ENCODE results near the gene DPP4. TPM values are rescaled to one million over a fixed set of nuclear protein-coding genes. Genes with fewer than 3 reads are reported as not detected.

The DPP4 gene
- total RNA-seq, 1 experiment from 2014 or later = 23.3 TPM

DNA sequence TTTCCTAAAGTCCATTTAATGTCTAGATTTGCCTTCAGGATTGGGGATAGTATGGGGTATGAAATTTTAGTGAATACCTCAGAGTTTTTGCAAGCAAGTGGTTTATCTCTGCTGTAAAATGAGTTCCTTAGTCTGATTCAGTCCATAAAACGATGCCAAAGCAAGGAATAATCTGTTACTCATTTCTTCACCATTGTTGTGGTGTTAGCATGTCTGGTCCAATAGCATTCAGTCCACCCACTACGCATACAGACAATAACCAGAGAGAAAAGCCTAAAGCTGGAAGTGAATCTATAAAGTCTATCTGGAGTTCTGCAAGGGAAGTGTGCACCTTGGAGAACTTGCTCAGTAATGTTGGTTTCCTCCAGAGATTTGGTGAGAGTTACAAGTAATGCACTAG, 12.9 kb upstream of the DPP4 start:
- Histone ChIP-seq H3K9me2 (replicated peaks; ENCODE audit: low read length) (no peaks in the 10 kb centered on the region), H3K4me1 (ENCODE audit: insufficient read depth, low read length) (peaks cover 59% of the 10 kb centered on the region), H3K27ac (ENCODE audit: low read length) (peak overlapping the region; percentile 77), H3K4me3 (ENCODE audit: low read length) (no peak overlapping the region), H3K36me3 (ENCODE audit: low read depth, low read length) (no peaks in the 10 kb centered on the region), H3K9ac (ENCODE audit: low read length) (peak overlapping the region; percentile 3; the same call in 1 of the 2 replicates), H3K4me2 (ENCODE audit: low read length) (peak overlapping the region; percentile 24), H3K27me3 (ENCODE audit: low read length) (no peaks in the 10 kb centered on the region), H3K9me3 (ENCODE audit: low read length) (no peaks in the 10 kb centered on the region), H4K20me1 (ENCODE audit: low read length) (no peaks in the 10 kb centered on the region), H3K79me2 (ENCODE audit: low read length) (no peaks in the 10 kb centered on the region), H3F3A (ENCODE audit: low read length, unreplicated experiment) (peaks cover 14% of the 10 kb centered on the region), H2AFZ (ENCODE audit: low read length) (no peak overlapping the region)
- intact Hi-C loops (cut with micrococcal nuclease) = no loop called here
- no TSS peak for BruUV-seq (replicated peaks)
- ChIA-PET POLR2A (ENCODE audit: unreplicated experiment) (no interaction called here), CTCF (no interaction called here)
- TF ChIP-seq EZH2 (IDR thresholded peaks at IDR 0.05; ENCODE audit: low read length, unreplicated experiment) (no peak), EZH2phosphoT487 (IDR thresholded peaks at IDR 0.05; ENCODE audit: borderline replicate concordance, low read length) (no peak), CTCF (conservative IDR thresholded peaks at IDR 0.05; ENCODE audit: low read depth, low read length) (no peak)
- DNase-seq = peak; percentile 79
- ATAC-seq = peak; percentile 34

GRCh38 chr2:162085090-162085891, 11.3 kb upstream of the DPP4 start:
- no peak for TF ChIP-seq EZH2phosphoT487 (IDR thresholded peaks at IDR 0.05; ENCODE audit: borderline replicate concordance, low read length)
- TF ChIP-seq CTCF (conservative IDR thresholded peaks at IDR 0.05; ENCODE audit: low read depth, low read length) = no peak
- no peak for TF ChIP-seq EZH2 (IDR thresholded peaks at IDR 0.05; ENCODE audit: low read length, unreplicated experiment)
- intact Hi-C loops (cut with micrococcal nuclease) = no loop called here
- Histone ChIP-seq H3K9me2 (replicated peaks; ENCODE audit: low read length) (no peaks in the 10 kb centered on the region), H4K20me1 (ENCODE audit: low read length) (no peaks in the 10 kb centered on the region), H3K36me3 (ENCODE audit: low read depth, low read length) (no peaks in the 10 kb centered on the region), H3K4me1 (ENCODE audit: insufficient read depth, low read length) (peaks cover 44% of the 10 kb centered on the region), H3K27me3 (ENCODE audit: low read length) (no peaks in the 10 kb centered on the region), H3K4me3 (ENCODE audit: low read length) (no peak overlapping the region), H3K4me2 (ENCODE audit: low read length) (peak overlapping the region; percentile 24), H3K79me2 (ENCODE audit: low read length) (no peaks in the 10 kb centered on the region), H3K9ac (ENCODE audit: low read length) (no peak overlapping the region), H3K9me3 (ENCODE audit: low read length) (no peaks in the 10 kb centered on the region), H3K27ac (ENCODE audit: low read length) (peak overlapping the region; percentile 77), H3F3A (ENCODE audit: low read length, unreplicated experiment) (peaks cover 2% of the 10 kb centered on the region), H2AFZ (ENCODE audit: low read length) (no peak overlapping the region)
- peak; percentile 81 for DNase-seq
- POLR2A ChIA-PET (ENCODE audit: unreplicated experiment) = no interaction called here
- CTCF ChIA-PET = no interaction called here
- peak; percentile 34 for ATAC-seq
- no TSS peak for BruUV-seq (replicated peaks)

- no peak for TF ChIP-seq EZH2 (IDR thresholded peaks at IDR 0.05; ENCODE audit: low read length, unreplicated experiment)
- H3K9ac ChIP-seq (ENCODE audit: low read length) = no peak overlapping the region
- no peak overlapping the region for H3K4me2 ChIP-seq (ENCODE audit: low read length)
- no peaks in the 10 kb centered on the region for H3K9me2 ChIP-seq (replicated peaks; ENCODE audit: low read length)
- H3K4me1 ChIP-seq (ENCODE audit: insufficient read depth, low read length) = peaks cover 36% of the 10 kb centered on the region
- DNase-seq = no peak
- no peaks in the 10 kb centered on the region for H3K36me3 ChIP-seq (ENCODE audit: low read depth, low read length)
- H2AFZ ChIP-seq (ENCODE audit: low read length) = no peak overlapping the region
- ChIA-PET CTCF (no interaction called here), POLR2A (ENCODE audit: unreplicated experiment) (no interaction called here)
- no peaks in the 10 kb centered on the region for H4K20me1 ChIP-seq (ENCODE audit: low read length)
- H3K27me3 ChIP-seq (ENCODE audit: low read length) = no peaks in the 10 kb centered on the region
- BruUV-seq (replicated peaks) = no TSS peak
- no peak overlapping the region for H3K4me3 ChIP-seq (ENCODE audit: low read length)
- no peaks in the 10 kb centered on the region for H3K79me2 ChIP-seq (ENCODE audit: low read length)
- H3K9me3 ChIP-seq (ENCODE audit: low read length) = peaks cover 2% of the 10 kb centered on the region; the same call in 1 of the 2 replicates
- H3F3A ChIP-seq (ENCODE audit: low read length, unreplicated experiment) = no peaks in the 10 kb centered on the region
- intact Hi-C loops (cut with micrococcal nuclease) = no loop called here
- no peak for ATAC-seq
- no peak overlapping the region for H3K27ac ChIP-seq (ENCODE audit: low read length)
Measured at GRCh38 chr2:162084536-162084935, 10.5 kb upstream of the DPP4 start.

Measured in PC-3 (cell line).